Prostate gland (tissue), 2 donors: ENCODE measurements around the gene SCFD2. TPM values are rescaled to one million over a fixed set of nuclear protein-coding genes. Genes with fewer than 3 reads are reported as not detected.

Experiments used
- DNase-seq: peaks from one replicate; pipeline ENCODE4 v3.0.0-alpha.2; 2019; ENCODE audit warnings: low spot score
- H3K27ac ChIP-seq, 2 donors: fragments of 200-600 bp; sonication (generic); 2 replicates each; pipeline ENCODE4 v1.5.1; 2017 to 2019
- H3K27me3 ChIP-seq: fragments of 200-600 bp; sonication (generic); replicated peaks from 2 replicates; pipeline ENCODE4 v1.5.1; 2019; ENCODE audit not compliant: insufficient read depth
- H3K36me3 ChIP-seq, 2 donors: fragments of 200-600 bp; sonication (generic); 1 replicate in 1 of 2; 2 replicates in 1 of 2; pipeline versions ENCODE4 v1.5.1 to v1.8.1; 2017 to 2019
- H3K4me1 ChIP-seq: fragments of 200-600 bp; sonication (generic); replicated peaks from 2 replicates; pipeline ENCODE4 v1.5.1; 2019
- H3K4me3 ChIP-seq, 2 donors: fragments of 200-600 bp; sonication (generic); 2 replicates each; pipeline ENCODE4 v1.5.1; 2017 to 2019
- H3K9me3 ChIP-seq: fragments of 200-600 bp; sonication (generic); 2 replicates; pipeline ENCODE4 v1.5.1; 2017
- POLR2A ChIP-seq: fragments of 450-650 bp; IDR thresholded peaks from one replicate; pipeline ENCODE4 v1.6.1; 2016; ENCODE audit warnings: antibody characterized with exemption, mild to moderate bottlenecking
- POLR2AphosphoS5 ChIP-seq: sonication (generic); formaldehyde crosslinking; IDR thresholded peaks from one replicate; pipeline ENCODE4 v1.6.1; 2017; ENCODE audit warnings: antibody characterized with exemption
- WGBS: methylation state at CpG from one replicate; pipeline ENCODE4 v1.1.5; 2018; 5-methylcytosine and 5-hydroxymethylcytosine counted together
- intact Hi-C: fragments of 100-400 bp; cut with DNase I; formaldehyde crosslinking; loops from one replicate; pipeline ENCODE4 v1.14.2; 2022
- total RNA-seq, 2 donors: library from RNA; depleted of rRNA; stranded (reverse); fragments of >200 nt; gene quantifications; one replicate each; pipeline ENCODE4 v1.1.0, GENCODE V29; 2016
- TF ChIP-seq, protein P1 (sequence below), 4 experiments: fragments of 200-600 bp in 2 of 4; fragments of 450-650 bp in 2 of 4; sonication (generic) in 2 of 4; IDR thresholded peaks; 1 replicate in 3 of 4; 2 replicates in 1 of 4; pipeline ENCODE4 v1.5.1; 2016 to 2019; ENCODE audit warnings: antibody characterized with exemption in 4 of 4, mild to moderate bottlenecking in 2 of 4, moderate library complexity in 2 of 4

SCFD2 gene
- total RNA-seq, 2 donors from 2014 or later = 10.7 to 21.1 TPM

- no peak for DNase-seq
- intact Hi-C loops = no loop called here
Measured at GRCh38 chr4:52948057-52948423, 417.8 kb downstream of the SCFD2 start.

GRCh38 chr4:52947401-52948056, 418.3 kb downstream of the SCFD2 start:
- no peak for DNase-seq

More at GRCh38 chr4:52948057-52948423, 417.8 kb downstream of the SCFD2 start:
- no peaks in the 10 kb centered on the region for H3K9me3 ChIP-seq
- H3K36me3 ChIP-seq = no peaks in the 10 kb centered on the region
- no peaks in the 10 kb centered on the region for H3K4me1 ChIP-seq
- TF ChIP-seq, protein P1, sequence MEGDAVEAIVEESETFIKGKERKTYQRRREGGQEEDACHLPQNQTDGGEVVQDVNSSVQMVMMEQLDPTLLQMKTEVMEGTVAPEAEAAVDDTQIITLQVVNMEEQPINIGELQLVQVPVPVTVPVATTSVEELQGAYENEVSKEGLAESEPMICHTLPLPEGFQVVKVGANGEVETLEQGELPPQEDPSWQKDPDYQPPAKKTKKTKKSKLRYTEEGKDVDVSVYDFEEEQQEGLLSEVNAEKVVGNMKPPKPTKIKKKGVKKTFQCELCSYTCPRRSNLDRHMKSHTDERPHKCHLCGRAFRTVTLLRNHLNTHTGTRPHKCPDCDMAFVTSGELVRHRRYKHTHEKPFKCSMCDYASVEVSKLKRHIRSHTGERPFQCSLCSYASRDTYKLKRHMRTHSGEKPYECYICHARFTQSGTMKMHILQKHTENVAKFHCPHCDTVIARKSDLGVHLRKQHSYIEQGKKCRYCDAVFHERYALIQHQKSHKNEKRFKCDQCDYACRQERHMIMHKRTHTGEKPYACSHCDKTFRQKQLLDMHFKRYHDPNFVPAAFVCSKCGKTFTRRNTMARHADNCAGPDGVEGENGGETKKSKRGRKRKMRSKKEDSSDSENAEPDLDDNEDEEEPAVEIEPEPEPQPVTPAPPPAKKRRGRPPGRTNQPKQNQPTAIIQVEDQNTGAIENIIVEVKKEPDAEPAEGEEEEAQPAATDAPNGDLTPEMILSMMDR (IDR thresholded peaks at IDR 0.05) = no peak
- no peak for TF ChIP-seq POLR2A
- no peak for TF ChIP-seq POLR2AphosphoS5
- WGBS = 92% methylated on average over 5 of the region's 5 CpGs
- no peaks in the 10 kb centered on the region for H3K27me3 ChIP-seq
- H3K27ac ChIP-seq = no peak overlapping the region
- no peak overlapping the region for H3K4me3 ChIP-seq

DNA sequence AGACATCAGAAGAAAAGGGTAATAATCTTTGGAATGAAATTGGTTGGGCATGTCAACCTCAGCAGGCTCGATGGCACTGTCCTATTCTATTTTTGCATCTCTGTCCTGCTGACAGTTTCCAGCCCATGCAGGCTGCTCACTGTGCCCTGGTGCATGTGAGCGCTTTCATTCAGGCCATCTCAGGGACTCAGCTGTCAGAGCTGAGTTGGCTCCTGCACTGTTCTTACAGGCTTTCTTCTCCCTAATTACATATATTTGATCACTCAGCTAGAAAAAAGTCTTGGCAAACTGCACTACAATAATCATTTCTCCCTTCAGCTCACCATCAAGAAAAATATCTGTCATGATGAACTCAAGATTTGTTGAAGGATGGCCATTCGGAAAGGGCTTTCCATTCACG, 419.0 kb downstream of the SCFD2 start:
- intact Hi-C loops = no loop called here
- Histone ChIP-seq H3K27ac (no peak overlapping the region), H3K27me3 (no peaks in the 10 kb centered on the region), H3K9me3 (no peaks in the 10 kb centered on the region), H3K4me3 (no peak overlapping the region), H3K36me3 (no peaks in the 10 kb centered on the region), H3K4me1 (no peaks in the 10 kb centered on the region)
- 83% methylated on average over 4 of the region's 4 CpGs for WGBS
- TF ChIP-seq, protein P1 (IDR thresholded peaks at IDR 0.05) = no peak
- TF ChIP-seq POLR2A = no peak
- TF ChIP-seq POLR2AphosphoS5 = no peak
- DNase-seq = no peak

More at GRCh38 chr4:52947401-52948056, 418.3 kb downstream of the SCFD2 start:
- no peaks in the 10 kb centered on the region for H3K27me3 ChIP-seq
- H3K4me1 ChIP-seq = no peaks in the 10 kb centered on the region
- intact Hi-C loops = no loop called here
- 98% methylated on average over 4 of the region's 4 CpGs for WGBS
- H3K27ac ChIP-seq = no peak overlapping the region
- TF ChIP-seq, protein P1 (IDR thresholded peaks at IDR 0.05) = no peak
- TF ChIP-seq POLR2A = no peak
- no peak overlapping the region for H3K4me3 ChIP-seq
- no peaks in the 10 kb centered on the region for H3K36me3 ChIP-seq
- no peaks in the 10 kb centered on the region for H3K9me3 ChIP-seq

DNA sequence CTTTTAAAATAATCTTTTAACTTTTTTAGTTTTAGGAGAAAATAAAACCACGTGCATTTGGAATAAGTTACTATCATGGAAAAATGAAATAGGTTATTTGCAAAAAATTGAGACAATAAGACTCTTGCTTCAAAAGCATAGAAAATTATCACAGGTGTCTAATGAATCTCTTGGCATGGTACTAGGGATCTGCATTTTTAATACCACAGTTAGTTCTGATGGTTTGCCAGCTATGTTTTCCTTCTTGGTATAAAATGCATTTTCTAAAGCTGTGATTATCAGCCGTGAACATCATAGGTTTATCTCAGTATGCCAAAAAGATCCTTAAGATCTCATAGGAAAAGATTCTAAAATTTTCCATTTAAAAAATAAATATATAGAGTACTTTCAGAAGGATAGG, 419.9 kb downstream of the SCFD2 start:
- Histone ChIP-seq H3K27me3 (no peaks in the 10 kb centered on the region), H3K4me3 (no peak overlapping the region), H3K36me3 (no peaks in the 10 kb centered on the region), H3K9me3 (no peaks in the 10 kb centered on the region), H3K4me1 (no peaks in the 10 kb centered on the region), H3K27ac (no peak overlapping the region)
- WGBS = 83% methylated on average over 2 of the region's 2 CpGs
- intact Hi-C loops = no loop called here
- TF ChIP-seq POLR2AphosphoS5 (no peak), POLR2A (no peak)
- TF ChIP-seq, protein P1 (IDR thresholded peaks at IDR 0.05) = no peak
- no peak for DNase-seq

GRCh38 chr4:52945326-52945898, 420.4 kb downstream of the SCFD2 start:
- no peak overlapping the region for H3K27ac ChIP-seq
- no peak for DNase-seq
- 66% methylated on average over 2 of the region's 2 CpGs for WGBS

More at GRCh38 chr4:52945326-52945898, 420.4 kb downstream of the SCFD2 start:
- no peaks in the 10 kb centered on the region for H3K4me1 ChIP-seq
- intact Hi-C loops = no loop called here
- H3K36me3 ChIP-seq = no peaks in the 10 kb centered on the region
- no peaks in the 10 kb centered on the region for H3K9me3 ChIP-seq
- TF ChIP-seq POLR2AphosphoS5 = no peak
- TF ChIP-seq, protein P1 (IDR thresholded peaks at IDR 0.05) = no peak
- TF ChIP-seq POLR2A = no peak
- H3K27me3 ChIP-seq = no peaks in the 10 kb centered on the region
- H3K4me3 ChIP-seq = no peak overlapping the region
